ENCODE data around the gene MRPS15. TPM values are rescaled to one million over a fixed set of nuclear protein-coding genes. Genes with fewer than 3 reads are reported as not detected.
A peak's percentile ranks its signal among the peaks of the same experiment; 100 is the strongest.

The MRPS15 gene
- total RNA-seq, 4 donors from 2014 or later: 19.5 to 59.5 (median 42.4) TPM

DNA sequence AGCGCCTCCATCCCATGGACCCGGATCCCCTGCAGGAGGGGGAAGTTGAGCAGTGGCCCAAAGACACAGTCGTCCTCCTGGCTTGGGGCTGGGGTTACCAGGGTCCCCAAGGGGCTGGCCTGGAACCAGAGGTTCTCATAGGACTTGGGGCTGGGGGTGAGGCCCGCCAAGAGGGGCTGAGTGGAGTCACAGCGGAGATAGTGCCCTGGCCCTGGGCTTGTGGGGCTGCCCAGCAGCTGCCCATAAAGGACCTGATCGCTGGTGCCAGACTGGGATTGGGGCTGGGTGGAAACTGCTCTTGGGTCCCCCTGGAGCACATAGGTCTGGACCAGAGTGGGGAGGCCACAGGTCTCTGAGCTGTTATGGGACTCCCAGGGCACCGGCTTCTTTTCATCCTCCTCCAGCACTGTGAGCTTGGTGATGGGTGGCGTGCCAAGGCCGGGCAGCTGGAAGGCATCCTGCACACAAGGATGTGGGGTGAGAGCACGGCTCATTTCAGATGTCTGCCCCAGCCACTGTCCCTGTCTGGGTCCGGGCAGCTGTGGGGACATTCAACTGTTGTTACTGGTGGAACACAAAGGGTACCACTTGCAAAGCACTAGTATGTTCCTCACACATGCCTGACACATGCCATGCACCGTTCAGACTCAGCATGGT is 2.3 kb upstream of the MRPS15 start:
- no peak for TF ChIP-seq POLR2AphosphoS5 (IDR thresholded peaks at IDR 0.05)
- no peak for TF ChIP-seq EP300 (IDR thresholded peaks at IDR 0.05; ENCODE audit: low read depth)
- TF ChIP-seq POLR2A (IDR thresholded peaks at IDR 0.05): no peak
- TF ChIP-seq CTCF (IDR thresholded peaks at IDR 0.05): no peak
- intact Hi-C loops (cut with DNase I; ENCODE audit: low total_unique reads) (no loop called here), in situ Hi-C loops (cut with MboI; ENCODE audit: low pct_ligation_motif_present in 1 of 4, low pct_unique_long_range_greater_than_20kb in 1 of 4, low sequenced_read_pairs in 3 of 4) (no loop called here)
- 87% methylated on average over 12 of the region's 12 CpGs; no CpG with 5 or more reads in 1 of the 2 donors for WGBS, 2 donors (ENCODE audit: low coverage in 1 of 2)
- DNase-seq: no peak
- H3K27me3 ChIP-seq: no peaks in the 10 kb centered on the region
- no peak overlapping the region for H3K27ac ChIP-seq
- no peaks in the 10 kb centered on the region for H3K9me3 ChIP-seq
- no peaks in the 10 kb centered on the region for H3K36me3 ChIP-seq
- peaks cover 5 to 22% (median 14%) of the 10 kb centered on the region in 4 donors for H3K4me1 ChIP-seq
- H3K4me3 ChIP-seq: no peak overlapping the region

GRCh38 chr1:36465731-36466369 is 1.7 kb upstream of the MRPS15 start:
- TF ChIP-seq POLR2AphosphoS5 (IDR thresholded peaks at IDR 0.05) (no peak), CTCF (IDR thresholded peaks at IDR 0.05) (no peak), POLR2A (IDR thresholded peaks at IDR 0.05) (no peak), EP300 (IDR thresholded peaks at IDR 0.05; ENCODE audit: low read depth) (no peak)
- peaks cover 0 to 5% (median 2%) of the 10 kb centered on the region in 4 donors for H3K36me3 ChIP-seq
- no peaks in the 10 kb centered on the region for H3K27me3 ChIP-seq
- intact Hi-C loops (cut with DNase I; ENCODE audit: low total_unique reads) (no loop called here), in situ Hi-C loops (cut with MboI; ENCODE audit: low pct_ligation_motif_present in 1 of 4, low pct_unique_long_range_greater_than_20kb in 1 of 4, low sequenced_read_pairs in 3 of 4) (no loop called here)
- no peak overlapping the region for H3K27ac ChIP-seq
- 64 to 75% methylated on average over 4 of the region's 4 CpGs for WGBS, 2 donors (ENCODE audit: low coverage in 1 of 2)
- no peak overlapping the region for H3K4me3 ChIP-seq
- H3K4me1 ChIP-seq: peaks cover 5 to 22% (median 14%) of the 10 kb centered on the region in 4 donors
- H3K9me3 ChIP-seq: no peaks in the 10 kb centered on the region
- DNase-seq: no peak

DNA sequence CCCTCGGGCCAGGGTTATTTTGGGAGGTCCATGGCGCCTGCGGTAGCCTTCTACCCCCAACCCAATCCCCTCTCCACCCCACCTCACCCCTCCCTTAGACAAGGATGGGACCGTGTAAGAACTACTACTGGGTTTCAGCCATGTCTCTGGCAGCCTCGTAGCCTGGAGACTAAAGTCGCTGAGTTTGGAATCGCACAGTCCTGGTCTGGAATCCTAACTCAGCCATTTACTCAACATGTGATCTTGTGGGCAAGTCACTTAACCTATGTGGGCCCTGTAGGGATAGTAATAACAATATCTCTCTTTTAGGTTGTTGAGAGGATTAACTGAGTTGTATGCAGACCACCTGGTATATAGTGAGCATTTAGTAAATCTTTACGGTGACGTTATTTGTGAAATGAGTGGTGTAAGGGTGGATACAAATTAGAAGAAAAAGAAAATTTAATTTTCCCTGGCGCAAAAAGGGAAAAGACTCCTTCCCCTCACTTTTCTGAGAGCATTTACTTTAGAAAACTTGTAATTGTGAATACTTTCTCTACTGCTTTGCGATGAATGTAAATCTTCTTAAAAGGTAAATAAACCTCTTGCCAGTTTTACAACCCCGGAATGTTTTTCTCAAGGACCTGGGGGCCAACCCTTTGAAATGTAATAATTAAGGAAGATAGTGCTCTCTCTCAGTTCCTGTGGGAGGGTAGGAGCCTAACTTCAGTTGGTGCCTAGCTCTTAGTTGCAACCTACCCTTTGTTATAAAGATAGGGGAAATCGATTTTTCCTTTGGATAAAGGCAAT is 615 bp upstream of the MRPS15 start:
- no peak for DNase-seq
- H3K27me3 ChIP-seq: no peaks in the 10 kb centered on the region
- intact Hi-C loops (cut with DNase I; ENCODE audit: low total_unique reads): no loop called here
- H3K4me1 ChIP-seq: peaks cover 5 to 22% (median 14%) of the 10 kb centered on the region in 4 donors
- peak overlapping the region; percentile 84 to 91 (median 89) for H3K27ac ChIP-seq
- TF ChIP-seq EP300 (IDR thresholded peaks at IDR 0.05; ENCODE audit: low read depth) (no peak), POLR2A (IDR thresholded peaks at IDR 0.05) (no peak), POLR2AphosphoS5 (IDR thresholded peaks at IDR 0.05) (no peak), CTCF (IDR thresholded peaks at IDR 0.05) (no peak)
- peak overlapping the region; percentile 31 to 87 (median 74) for H3K4me3 ChIP-seq
- peaks cover 0 to 14% (median 4%) of the 10 kb centered on the region in 4 donors for H3K36me3 ChIP-seq
- WGBS, 2 donors (ENCODE audit: low coverage in 1 of 2): 32 to 40% methylated on average over 7 to 13 of the region's 13 CpGs
- no peaks in the 10 kb centered on the region for H3K9me3 ChIP-seq
- in situ Hi-C loops (cut with MboI; ENCODE audit: low pct_ligation_motif_present in 1 of 4, low pct_unique_long_range_greater_than_20kb in 1 of 4, low sequenced_read_pairs in 3 of 4): no loop called here

DNA sequence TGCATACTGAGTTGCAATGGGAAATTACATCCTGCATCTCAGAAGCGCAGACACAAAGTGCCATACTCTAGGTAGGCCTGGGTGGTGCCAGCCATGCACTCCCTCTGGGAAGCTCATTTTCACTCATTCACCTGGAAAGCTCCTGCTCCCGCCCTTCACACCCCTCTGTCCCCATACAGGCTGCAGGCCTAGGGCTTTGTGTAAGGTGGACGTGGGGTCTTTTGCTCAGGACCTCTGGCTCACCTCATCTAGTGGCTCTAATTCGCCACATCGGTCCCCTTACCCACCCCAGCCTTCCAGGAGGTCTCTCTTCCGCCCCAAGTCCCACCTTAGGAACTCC is 751 bp downstream of the MRPS15 start:
- Histone ChIP-seq H3K27me3 (no peaks in the 10 kb centered on the region), H3K9me3 (no peaks in the 10 kb centered on the region), H3K36me3 (peaks cover 0 to 14% (median 4%) of the 10 kb centered on the region in 4 donors), H3K4me3 (peak overlapping the region; percentile 49 to 87 (median 74)), H3K4me1 (peaks cover 5 to 22% (median 14%) of the 10 kb centered on the region in 4 donors), H3K27ac (peak overlapping the region; percentile 84 to 91 (median 89))
- in situ Hi-C loops (cut with MboI; ENCODE audit: low pct_ligation_motif_present in 1 of 4, low pct_unique_long_range_greater_than_20kb in 1 of 4, low sequenced_read_pairs in 3 of 4): no loop called here
- no peak for DNase-seq
- intact Hi-C loops (cut with DNase I; ENCODE audit: low total_unique reads): no loop called here
- no peak for TF ChIP-seq EP300 (IDR thresholded peaks at IDR 0.05; ENCODE audit: low read depth)
- TF ChIP-seq POLR2A (IDR thresholded peaks at IDR 0.05): no peak
- no peak for TF ChIP-seq CTCF (IDR thresholded peaks at IDR 0.05)
- no peak for TF ChIP-seq POLR2AphosphoS5 (IDR thresholded peaks at IDR 0.05)
- 11 to 21% methylated on average over 4 to 6 of the region's 6 CpGs for WGBS, 2 donors (ENCODE audit: low coverage in 1 of 2)
